GM12892 (cell line): ENCODE results near the gene ZNF77.

Experiments used
- POLR2A ChIP-seq: IDR thresholded peaks from 2 replicates; pipeline ENCODE4 v1.6.1; 2011; ENCODE audit warnings: low read depth, low read length, control low read depth
- POLR2AphosphoS5 ChIP-seq: IDR thresholded peaks from 2 replicates; pipeline ENCODE4 v1.6.1; 2011; ENCODE audit warnings: low read depth, low read length, control low read depth
- TAF1 ChIP-seq: IDR thresholded peaks from 2 replicates; pipeline ENCODE4 v1.6.1; 2011; ENCODE audit warnings: low read depth, mild to moderate bottlenecking, control low read depth, low read length, borderline replicate concordance

DNA sequence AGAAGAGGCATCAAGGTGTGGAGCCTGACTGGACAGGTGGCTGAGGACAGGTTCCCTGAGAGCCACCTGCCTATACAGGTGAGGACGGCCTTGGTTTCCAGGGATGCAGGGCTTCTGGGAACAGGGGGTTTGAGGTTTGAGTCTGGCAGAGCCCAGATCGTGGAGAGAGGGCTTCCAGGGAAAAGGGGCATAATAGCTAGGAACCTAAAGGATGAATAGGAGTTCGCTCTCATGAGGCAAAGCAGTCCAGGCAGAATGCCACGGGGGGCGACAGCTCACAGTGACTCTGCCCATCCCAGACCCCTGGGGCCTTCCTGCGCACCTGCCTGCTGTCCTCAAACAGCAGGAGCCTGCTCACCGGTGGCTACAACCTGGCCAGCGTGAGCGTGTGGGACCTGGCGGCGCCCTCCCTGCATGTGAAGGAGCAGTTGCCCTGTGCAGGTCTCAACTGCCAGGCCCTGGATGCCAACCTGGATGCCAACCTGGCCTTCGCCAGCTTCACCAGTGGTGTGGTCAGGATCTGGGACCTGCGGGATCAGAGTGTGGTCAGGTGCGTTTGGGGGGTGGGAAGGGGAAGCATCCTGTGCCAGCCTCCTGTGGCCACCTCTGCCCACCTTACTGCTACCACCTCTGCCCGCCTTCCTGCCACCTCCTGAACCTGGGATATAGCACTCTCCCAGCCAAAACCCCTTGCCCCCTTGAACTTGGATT lies 44.6 kb upstream of the ZNF77 start:
- TF ChIP-seq TAF1 (no peak), POLR2AphosphoS5 (no peak), POLR2A (no peak)
